ENCODE measurements around the gene ZNF683.

DNA sequence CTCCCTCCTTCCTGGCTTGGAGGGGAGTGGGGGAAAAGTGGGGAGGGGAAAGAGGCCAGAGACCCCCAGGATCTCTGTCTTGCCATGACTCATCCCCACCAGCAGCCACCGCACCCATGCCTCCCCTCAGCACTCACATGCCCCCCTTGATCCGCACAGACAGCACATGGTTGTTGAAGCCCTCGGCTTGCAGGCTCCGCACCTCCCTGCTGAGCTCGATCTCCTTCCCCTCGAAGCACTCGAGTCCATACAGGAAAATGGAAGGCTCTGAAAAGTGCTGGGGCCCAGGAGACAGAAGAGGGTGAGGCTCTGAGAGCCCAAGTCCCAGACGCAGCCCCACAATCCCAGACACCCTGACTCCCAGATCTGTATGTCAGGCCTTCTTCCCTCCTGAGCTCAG is 44.0 kb downstream of the ZNF683 start:
- TF ChIP-seq CTCF (IDR thresholded peaks at IDR 0.05) (no peak), POLR2AphosphoS5 (IDR thresholded peaks at IDR 0.05) (no peak)
